ENCODE data around the gene PRSS21. TPM values are rescaled to one million over a fixed set of nuclear protein-coding genes. Genes with fewer than 3 reads are reported as not detected.

Gene PRSS21
- total RNA-seq, 3 donors from 2014 or later, result 0.51 to 4.1 (median 0.58) TPM

GRCh38 chr16:2784358-2785100 lies 32.5 kb upstream of the PRSS21 start:
- intact Hi-C loops (cut with DNase I, micrococcal nuclease), result no loop called here
- DNase-seq, result peak in 1 of 3 donors; percentile 47
- no peaks in the 10 kb centered on the region for H3K36me3 ChIP-seq (ENCODE audit: low read depth)
- peaks cover 14% of the 10 kb centered on the region for H3K4me1 ChIP-seq (ENCODE audit: low read depth)
- no peak overlapping the region for H3K4me3 ChIP-seq
- peak; percentile 68 for ATAC-seq
- H3K9me3 ChIP-seq, result no peaks in the 10 kb centered on the region
- TF ChIP-seq, protein P1, sequence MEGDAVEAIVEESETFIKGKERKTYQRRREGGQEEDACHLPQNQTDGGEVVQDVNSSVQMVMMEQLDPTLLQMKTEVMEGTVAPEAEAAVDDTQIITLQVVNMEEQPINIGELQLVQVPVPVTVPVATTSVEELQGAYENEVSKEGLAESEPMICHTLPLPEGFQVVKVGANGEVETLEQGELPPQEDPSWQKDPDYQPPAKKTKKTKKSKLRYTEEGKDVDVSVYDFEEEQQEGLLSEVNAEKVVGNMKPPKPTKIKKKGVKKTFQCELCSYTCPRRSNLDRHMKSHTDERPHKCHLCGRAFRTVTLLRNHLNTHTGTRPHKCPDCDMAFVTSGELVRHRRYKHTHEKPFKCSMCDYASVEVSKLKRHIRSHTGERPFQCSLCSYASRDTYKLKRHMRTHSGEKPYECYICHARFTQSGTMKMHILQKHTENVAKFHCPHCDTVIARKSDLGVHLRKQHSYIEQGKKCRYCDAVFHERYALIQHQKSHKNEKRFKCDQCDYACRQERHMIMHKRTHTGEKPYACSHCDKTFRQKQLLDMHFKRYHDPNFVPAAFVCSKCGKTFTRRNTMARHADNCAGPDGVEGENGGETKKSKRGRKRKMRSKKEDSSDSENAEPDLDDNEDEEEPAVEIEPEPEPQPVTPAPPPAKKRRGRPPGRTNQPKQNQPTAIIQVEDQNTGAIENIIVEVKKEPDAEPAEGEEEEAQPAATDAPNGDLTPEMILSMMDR (IDR thresholded peaks at IDR 0.05), result no peak

DNA sequence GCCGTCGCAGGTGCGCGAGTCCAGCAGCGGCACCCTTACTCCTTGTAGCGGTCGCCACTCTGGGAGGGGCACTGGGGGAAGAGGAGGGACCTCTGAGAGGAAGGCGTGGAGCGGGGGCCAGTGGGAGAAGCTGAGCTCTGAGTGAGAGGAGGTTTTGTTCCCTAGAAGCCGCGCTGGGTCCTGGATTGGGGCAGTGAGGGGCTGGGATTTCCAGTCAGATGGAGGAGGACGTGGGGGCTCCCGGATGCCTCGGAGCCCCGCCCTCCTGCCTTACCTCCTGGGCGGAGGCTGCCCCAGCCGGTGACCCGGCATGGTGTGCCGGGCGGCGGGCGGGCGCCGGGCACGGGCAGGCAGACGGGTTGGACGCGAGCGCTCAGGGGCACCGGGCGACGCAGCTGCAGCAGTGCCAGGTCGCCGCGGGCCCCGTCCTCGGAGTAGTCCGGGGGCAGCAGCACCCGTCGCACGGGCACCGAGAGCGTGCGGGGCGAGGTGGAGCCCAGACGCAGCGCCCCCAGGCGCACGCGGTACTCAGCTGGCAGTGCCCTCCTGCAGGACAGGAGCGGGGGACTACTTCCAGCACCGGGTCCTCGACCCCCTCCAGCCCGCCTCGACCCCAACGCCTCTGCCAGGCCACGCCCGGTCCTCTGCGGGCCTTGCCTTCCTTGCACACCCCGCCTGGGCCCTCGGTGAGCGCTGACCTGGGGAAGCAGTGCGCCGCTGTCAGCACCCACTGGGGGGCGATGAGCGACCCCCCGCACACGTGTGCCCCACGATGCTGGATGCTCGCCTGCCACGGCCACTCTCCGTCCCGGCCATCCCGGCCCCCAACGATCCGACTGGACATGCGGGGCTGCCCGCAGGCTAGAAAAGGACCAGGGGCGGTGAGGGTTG lies 31.7 kb upstream of the PRSS21 start:
- ATAC-seq, result peak; percentile 69
- H3K4me3 ChIP-seq, result no peak overlapping the region
- peak in 2 of 3 donors; percentile 60 to 64 for DNase-seq
- peaks cover 14% of the 10 kb centered on the region for H3K4me1 ChIP-seq (ENCODE audit: low read depth)
- no peaks in the 10 kb centered on the region for H3K36me3 ChIP-seq (ENCODE audit: low read depth)
- TF ChIP-seq, protein P1 (IDR thresholded peaks at IDR 0.05), result no peak
- intact Hi-C loops (cut with DNase I, micrococcal nuclease), result no loop called here
- H3K9me3 ChIP-seq, result no peaks in the 10 kb centered on the region

DNA sequence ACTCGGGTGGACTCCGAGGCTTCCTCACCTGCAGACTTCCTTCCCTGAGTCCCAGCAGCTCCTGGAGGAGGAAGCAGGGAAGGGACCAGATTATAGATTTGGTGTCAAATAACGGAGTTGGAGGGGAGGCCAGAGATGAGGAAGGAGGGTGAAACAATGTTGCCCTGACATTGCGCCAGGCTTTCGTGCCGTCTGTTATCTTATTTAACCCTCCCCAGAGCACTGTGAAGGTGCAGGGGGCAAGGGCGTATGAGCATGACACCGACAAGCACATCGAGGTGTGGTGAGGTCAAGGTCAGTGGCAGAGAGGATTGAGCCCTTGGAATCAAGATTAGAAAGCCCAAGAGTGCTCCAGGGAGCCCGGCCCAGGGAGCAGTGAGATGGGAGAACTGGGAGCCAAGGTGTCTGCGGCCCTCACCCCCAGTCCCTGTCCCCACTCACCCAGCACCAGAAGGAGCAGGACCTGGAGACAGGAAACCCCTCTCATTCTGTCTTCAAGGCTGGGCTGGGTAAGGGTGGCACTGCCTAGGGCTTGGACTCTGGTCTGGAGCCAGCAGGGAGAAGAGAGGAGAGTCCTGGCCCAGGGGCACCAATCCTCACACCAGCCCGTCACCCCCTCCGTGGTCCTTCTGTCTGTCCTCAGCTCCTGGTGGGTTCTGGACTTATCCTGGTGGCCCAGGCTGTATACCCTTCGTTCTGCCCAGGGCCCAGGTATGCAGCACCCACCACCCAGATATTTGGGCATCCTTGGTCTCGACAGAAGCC lies 30.8 kb upstream of the PRSS21 start:
- Histone ChIP-seq H3K36me3 (ENCODE audit: low read depth) (no peaks in the 10 kb centered on the region), H3K9me3 (no peaks in the 10 kb centered on the region), H3K4me1 (ENCODE audit: low read depth) (peaks cover 14% of the 10 kb centered on the region), H3K4me3 (no peak overlapping the region)
- intact Hi-C loops (cut with DNase I, micrococcal nuclease), result no loop called here
- TF ChIP-seq, protein P1 (IDR thresholded peaks at IDR 0.05), result no peak
- ATAC-seq (no peak), DNase-seq (peak in 2 of 3 donors; percentile 24 to 34)

DNA sequence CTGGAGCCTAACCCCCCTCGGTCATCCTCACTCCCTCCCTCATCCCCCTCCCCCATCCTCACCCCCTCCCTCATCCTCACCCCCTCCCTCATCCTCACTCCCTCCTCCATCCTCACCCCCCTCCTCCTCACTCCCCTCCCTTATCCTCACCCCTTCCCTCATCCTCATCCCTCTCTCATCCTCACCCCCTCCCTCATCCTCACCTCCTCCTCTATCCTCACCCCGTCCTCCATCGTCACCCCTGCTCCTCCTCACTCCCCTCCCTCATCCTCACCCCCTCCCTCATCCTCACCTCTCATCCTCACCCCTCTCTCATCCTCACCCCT lies 30.2 kb upstream of the PRSS21 start:
- TF ChIP-seq, protein P1 (IDR thresholded peaks at IDR 0.05), result no peak
- Histone ChIP-seq H3K36me3 (ENCODE audit: low read depth) (no peaks in the 10 kb centered on the region), H3K9me3 (no peaks in the 10 kb centered on the region), H3K4me1 (ENCODE audit: low read depth) (peaks cover 14% of the 10 kb centered on the region), H3K4me3 (no peak overlapping the region)
- intact Hi-C loops (cut with DNase I, micrococcal nuclease), result no loop called here
- no peak for DNase-seq
- no peak for ATAC-seq

- intact Hi-C loops (cut with DNase I, micrococcal nuclease), result no loop called here
- peaks cover 14% of the 10 kb centered on the region for H3K4me1 ChIP-seq (ENCODE audit: low read depth)
- H3K36me3 ChIP-seq (ENCODE audit: low read depth), result no peaks in the 10 kb centered on the region
- ATAC-seq, result no peak
- TF ChIP-seq, protein P1 (IDR thresholded peaks at IDR 0.05), result no peak
- no peak within 1 kb of the TSS for H3K4me3 ChIP-seq
- DNase-seq, result peak in 2 of 3 donors; percentile 21 to 46
- H3K9me3 ChIP-seq, result no peaks in the 10 kb centered on the region
Measured at GRCh38 chr16:2787406-2787805, 29.6 kb upstream of the PRSS21 start, which contains the start of gene PRSS33. PRSS33 (minus strand) TSS chr16:2787560; CDS start chr16:2786547, 1,013 bp downstream.

Data from mucosa of descending colon (tissue), 3 donors.